Effector memory CD4-positive, alpha-beta T cell (primary cell): ENCODE measurements around the gene GHR.

Experiments
- DNase-seq, 3 donors: peaks; one replicate each; pipeline ENCODE4 v3.0.0-alpha.2; 2020
- H3K27ac ChIP-seq: 2 replicates; pipeline ENCODE4 v1.7.0; 2013; ENCODE audit warnings: mild to moderate bottlenecking, low read length, moderate library complexity; ENCODE audit not compliant: insufficient read depth, poor library complexity, severe bottlenecking
- H3K27me3 ChIP-seq: replicated peaks from 2 replicates; pipeline ENCODE4 v1.7.0; 2013; ENCODE audit warnings: mild to moderate bottlenecking, low read length; ENCODE audit not compliant: insufficient read depth, control insufficient read depth, poor library complexity, severe bottlenecking
- H3K36me3 ChIP-seq: 2 replicates; pipeline ENCODE4 v1.7.0; 2013; ENCODE audit warnings: mild to moderate bottlenecking, low read length, moderate library complexity; ENCODE audit not compliant: control insufficient read depth, insufficient read depth
- H3K4me1 ChIP-seq: 2 replicates; pipeline ENCODE4 v1.7.0; 2013; ENCODE audit warnings: low read length, mild to moderate bottlenecking; ENCODE audit not compliant: control insufficient read depth, insufficient read depth, poor library complexity, severe bottlenecking
- H3K4me3 ChIP-seq: 2 replicates; pipeline ENCODE4 v1.7.0; 2013; ENCODE audit warnings: low read length, low read depth, mild to moderate bottlenecking; ENCODE audit not compliant: insufficient read depth, poor library complexity, severe bottlenecking
- H3K9me3 ChIP-seq: 2 replicates; pipeline ENCODE4 v1.7.0; 2013; ENCODE audit warnings: mild to moderate bottlenecking, low read length, moderate library complexity; ENCODE audit not compliant: control insufficient read depth

Gene GHR

GRCh38 chr5:42461033-42461432 is 37.8 kb downstream of the GHR start:
- H3K36me3 ChIP-seq: no peaks in the 10 kb centered on the region
- H3K27me3 ChIP-seq: no peaks in the 10 kb centered on the region
- H3K4me1 ChIP-seq: no peaks in the 10 kb centered on the region
- no peak overlapping the region for H3K4me3 ChIP-seq
- H3K9me3 ChIP-seq: no peaks in the 10 kb centered on the region
- DNase-seq: no peak
- H3K27ac ChIP-seq: no peak overlapping the region

- no peak for DNase-seq
- Histone ChIP-seq H3K9me3 (no peaks in the 10 kb centered on the region), H3K27me3 (no peaks in the 10 kb centered on the region), H3K36me3 (no peaks in the 10 kb centered on the region), H3K4me1 (no peaks in the 10 kb centered on the region), H3K27ac (no peak overlapping the region), H3K4me3 (no peak overlapping the region)
Observed at GRCh38 chr5:42461507-42461906, 38.3 kb downstream of the GHR start.

- no peak overlapping the region for H3K27ac ChIP-seq
- H3K4me3 ChIP-seq: no peak overlapping the region
- H3K27me3 ChIP-seq: no peaks in the 10 kb centered on the region
- no peaks in the 10 kb centered on the region for H3K36me3 ChIP-seq
- H3K9me3 ChIP-seq: no peaks in the 10 kb centered on the region
- no peaks in the 10 kb centered on the region for H3K4me1 ChIP-seq
- no peak for DNase-seq
Observed at GRCh38 chr5:42462083-42462482, 38.8 kb downstream of the GHR start.

GRCh38 chr5:42467572-42467971 is 44.3 kb downstream of the GHR start:
- H3K4me1 ChIP-seq: no peaks in the 10 kb centered on the region
- H3K27me3 ChIP-seq: no peaks in the 10 kb centered on the region
- H3K27ac ChIP-seq: no peak overlapping the region

GRCh38 chr5:42467981-42468524 is 44.8 kb downstream of the GHR start:
- no peaks in the 10 kb centered on the region for H3K9me3 ChIP-seq
- DNase-seq: no peak
- H3K27me3 ChIP-seq: no peaks in the 10 kb centered on the region
- no peaks in the 10 kb centered on the region for H3K36me3 ChIP-seq
- H3K27ac ChIP-seq: no peak overlapping the region
- H3K4me1 ChIP-seq: no peaks in the 10 kb centered on the region
- H3K4me3 ChIP-seq: no peak overlapping the region

More at GRCh38 chr5:42467572-42467971, 44.3 kb downstream of the GHR start:
- DNase-seq: no peak
- Histone ChIP-seq H3K4me3 (no peak overlapping the region), H3K36me3 (no peaks in the 10 kb centered on the region), H3K9me3 (no peaks in the 10 kb centered on the region)

GRCh38 chr5:42483472-42484154 is 60.4 kb downstream of the GHR start:
- no peak for DNase-seq
- Histone ChIP-seq H3K4me3 (no peak overlapping the region), H3K4me1 (no peaks in the 10 kb centered on the region), H3K36me3 (no peaks in the 10 kb centered on the region), H3K9me3 (no peaks in the 10 kb centered on the region), H3K27ac (no peak overlapping the region), H3K27me3 (no peaks in the 10 kb centered on the region)

GRCh38 chr5:42487077-42487476 is 63.8 kb downstream of the GHR start:
- Histone ChIP-seq H3K9me3 (no peaks in the 10 kb centered on the region), H3K27me3 (no peaks in the 10 kb centered on the region), H3K27ac (no peak overlapping the region), H3K36me3 (no peaks in the 10 kb centered on the region), H3K4me3 (no peak overlapping the region), H3K4me1 (no peaks in the 10 kb centered on the region)
- no peak for DNase-seq

- Histone ChIP-seq H3K36me3 (no peaks in the 10 kb centered on the region), H3K4me3 (no peak overlapping the region), H3K9me3 (no peaks in the 10 kb centered on the region), H3K4me1 (no peaks in the 10 kb centered on the region), H3K27me3 (no peaks in the 10 kb centered on the region), H3K27ac (no peak overlapping the region)
- DNase-seq: no peak
Observed at GRCh38 chr5:42487821-42488220, 64.6 kb downstream of the GHR start.

GRCh38 chr5:42490831-42491230 is 67.6 kb downstream of the GHR start:
- H3K27me3 ChIP-seq: no peaks in the 10 kb centered on the region
- no peak overlapping the region for H3K4me3 ChIP-seq
- DNase-seq: no peak
- no peak overlapping the region for H3K27ac ChIP-seq
- no peaks in the 10 kb centered on the region for H3K4me1 ChIP-seq
- H3K36me3 ChIP-seq: no peaks in the 10 kb centered on the region
- no peaks in the 10 kb centered on the region for H3K9me3 ChIP-seq

- H3K4me3 ChIP-seq: no peak overlapping the region
- no peaks in the 10 kb centered on the region for H3K36me3 ChIP-seq
- no peak for DNase-seq
- no peak overlapping the region for H3K27ac ChIP-seq
- no peaks in the 10 kb centered on the region for H3K4me1 ChIP-seq
- no peaks in the 10 kb centered on the region for H3K27me3 ChIP-seq
- H3K9me3 ChIP-seq: no peaks in the 10 kb centered on the region
Observed at GRCh38 chr5:42491699-42492098, 68.5 kb downstream of the GHR start.
